Parathyroid adenoma (tissue), 2 donors: ENCODE measurements around the gene DMD.

ENCODE experiments used
- H2AFZ ChIP-seq: fragments of 300-600 bp; sonication (generic); one replicate; pipeline ENCODE4 v1.7.0; 2017; ENCODE audit warnings: antibody characterized with exemption, mild to moderate bottlenecking
- H3K27ac ChIP-seq: fragments of 300-600 bp; sonication (generic); one replicate; pipeline ENCODE4 v1.7.0; 2017
- H3K27me3 ChIP-seq: fragments of 300-600 bp; sonication (generic); one replicate; pipeline ENCODE4 v1.7.0; 2017; ENCODE audit warnings: low read length; ENCODE audit not compliant: control insufficient read depth, insufficient read depth
- H3K36me3 ChIP-seq: fragments of 300-600 bp; sonication (generic); one replicate; pipeline ENCODE4 v1.7.0; 2017; ENCODE audit warnings: low read length; ENCODE audit not compliant: control insufficient read depth, insufficient read depth
- H3K4me1 ChIP-seq: fragments of 300-600 bp; sonication (generic); one replicate; pipeline ENCODE4 v1.7.0; 2017; ENCODE audit warnings: control low read depth
- H3K4me2 ChIP-seq: fragments of 300-600 bp; sonication (generic); one replicate; pipeline ENCODE4 v1.7.0; 2017; ENCODE audit warnings: low read length
- H3K4me3 ChIP-seq: fragments of 300-600 bp; sonication (generic); one replicate; pipeline ENCODE4 v1.7.0; 2017; ENCODE audit warnings: low read depth, low read length
- H3K79me2 ChIP-seq: fragments of 300-600 bp; sonication (generic); one replicate; pipeline ENCODE4 v1.7.0; 2017; ENCODE audit warnings: control low read depth
- H3K9ac ChIP-seq: fragments of 300-600 bp; sonication (generic); one replicate; pipeline ENCODE4 v1.7.0; 2017; ENCODE audit warnings: mild to moderate bottlenecking
- H3K9me3 ChIP-seq: fragments of 300-600 bp; sonication (generic); one replicate; pipeline ENCODE4 v1.7.0; 2017; ENCODE audit warnings: low read length; ENCODE audit not compliant: control insufficient read depth
- CTCF ChIP-seq: fragments of 300-600 bp; sonication (generic); IDR thresholded peaks from one replicate; pipeline ENCODE4 v1.7.0; 2017; ENCODE audit warnings: antibody characterized with exemption, mild to moderate bottlenecking
- donor health status: primary hyperparathyroidism.

Gene DMD

GRCh38 chrX:31319586-31319985 is 1891.8 kb downstream of the DMD start:
- H3K9me3 ChIP-seq, result no peaks in the 10 kb centered on the region
- H3K9ac ChIP-seq, result no peak overlapping the region
- no peak overlapping the region for H3K27ac ChIP-seq
- no peak overlapping the region for H3K4me3 ChIP-seq
- H3K36me3 ChIP-seq, result no peaks in the 10 kb centered on the region
- no peak overlapping the region for H2AFZ ChIP-seq
- no peaks in the 10 kb centered on the region for H3K79me2 ChIP-seq
- no peak for TF ChIP-seq CTCF
- H3K27me3 ChIP-seq, result no peaks in the 10 kb centered on the region
- no peak overlapping the region for H3K4me2 ChIP-seq
- H3K4me1 ChIP-seq, result no peaks in the 10 kb centered on the region

GRCh38 chrX:31318866-31319265 is 1892.5 kb downstream of the DMD start:
- no peaks in the 10 kb centered on the region for H3K9me3 ChIP-seq
- no peak overlapping the region for H3K9ac ChIP-seq
- no peak overlapping the region for H3K4me2 ChIP-seq
- H3K27me3 ChIP-seq, result no peaks in the 10 kb centered on the region
- TF ChIP-seq CTCF, result no peak
- H3K27ac ChIP-seq, result no peak overlapping the region
- no peaks in the 10 kb centered on the region for H3K79me2 ChIP-seq
- no peak overlapping the region for H3K4me3 ChIP-seq
- H3K4me1 ChIP-seq, result no peaks in the 10 kb centered on the region
- no peaks in the 10 kb centered on the region for H3K36me3 ChIP-seq
- H2AFZ ChIP-seq, result no peak overlapping the region

- Histone ChIP-seq H3K9me3 (no peaks in the 10 kb centered on the region), H3K4me1 (no peaks in the 10 kb centered on the region), H3K79me2 (no peaks in the 10 kb centered on the region), H3K4me2 (no peak overlapping the region), H3K36me3 (no peaks in the 10 kb centered on the region), H3K27ac (no peak overlapping the region), H2AFZ (no peak overlapping the region), H3K4me3 (no peak overlapping the region), H3K27me3 (no peaks in the 10 kb centered on the region), H3K9ac (no peak overlapping the region)
- no peak for TF ChIP-seq CTCF
Measured at GRCh38 chrX:31316340-31316991, 1894.9 kb downstream of the DMD start.

GRCh38 chrX:31314921-31315320 is 1896.4 kb downstream of the DMD start:
- no peak overlapping the region for H3K9ac ChIP-seq

More at GRCh38 chrX:31314921-31315320, 1896.4 kb downstream of the DMD start:
- H3K27ac ChIP-seq, result no peak overlapping the region
- no peaks in the 10 kb centered on the region for H3K27me3 ChIP-seq
- H3K4me2 ChIP-seq, result no peak overlapping the region
- no peaks in the 10 kb centered on the region for H3K79me2 ChIP-seq
- H3K4me3 ChIP-seq, result no peak overlapping the region
- H3K36me3 ChIP-seq, result no peaks in the 10 kb centered on the region
- H3K4me1 ChIP-seq, result no peaks in the 10 kb centered on the region
- H3K9me3 ChIP-seq, result no peaks in the 10 kb centered on the region
- TF ChIP-seq CTCF, result no peak
- no peak overlapping the region for H2AFZ ChIP-seq
